Activated CD4-positive, alpha-beta T cell treated with anti-CD3 and anti-CD28 coated beads, Interleukin-2, amount 10 ng/mL, durations not matched to agents 7 days and 5 days (primary cell): ENCODE data around the gene HLA-DMA. TPM values are rescaled to one million over a fixed set of nuclear protein-coding genes. Genes with fewer than 3 reads are reported as not detected.

Experiments
- total RNA-seq, 2 experiments: library from RNA; stranded (reverse); gene quantifications; one replicate each; pipeline ENCODE4 v1.2.3, GENCODE V29; 2021

Gene HLA-DMA
- total RNA-seq, 2 experiments from 2014 or later, result 24.0 to 26.8 TPM

Other genes starting within 250 kb of the HLA-DMA start
- gene HLA-DQA2, start 211.7 kb downstream of the HLA-DMA start, total RNA-seq, result under 1 TPM; 0.27 to 0.62 TPM
- gene HLA-DQB2, start 189.6 kb downstream of the HLA-DMA start, total RNA-seq, result 1 to 10 TPM; 1.3 to 1.8 TPM
- gene HLA-DOB, start 136.1 kb downstream of the HLA-DMA start, total RNA-seq, result 1 to 10 TPM; 2.4 to 2.9 TPM
- gene TAP2, start 114.4 kb downstream of the HLA-DMA start, total RNA-seq, result 100 to 1,000 TPM; 332 to 337 TPM
- gene PSMB8, start 109.0 kb downstream of the HLA-DMA start, total RNA-seq, result 100 to 1,000 TPM; 307 to 379 TPM
- 100 to 1,000 TPM; 396 to 441 TPM for gene TAP1, start 99.4 kb downstream of the HLA-DMA start, total RNA-seq
- gene PSMB9, start 98.9 kb downstream of the HLA-DMA start, total RNA-seq, result 100 to 1,000 TPM; 329 to 391 TPM
- gene HLA-DMB, start 12.1 kb downstream of the HLA-DMA start, total RNA-seq, result 1 to 10 TPM; 8.1 to 8.5 TPM
- 100 to 1,000 TPM; 334 to 383 TPM for gene BRD2, start 15.5 kb upstream of the HLA-DMA start, total RNA-seq
- 1 to 10 TPM; 1.5 to 1.6 TPM for gene HLA-DOA, start 56.5 kb upstream of the HLA-DMA start, total RNA-seq
- gene HLA-DPA1, start 120.6 kb upstream of the HLA-DMA start, total RNA-seq, result 10 to 100 TPM; 26.2 to 29.6 TPM
- 10 to 100 TPM; 24.7 to 26.2 TPM for gene HLA-DPB1, start 122.9 kb upstream of the HLA-DMA start, total RNA-seq
- gene COL11A2, start 239.4 kb upstream of the HLA-DMA start, total RNA-seq, result 1 to 10 TPM; 1.3 to 1.4 TPM
- 10 to 100 TPM; 45.0 to 46.2 TPM for gene RXRB, start 247.6 kb upstream of the HLA-DMA start, total RNA-seq
- gene SLC39A7, start 247.8 kb upstream of the HLA-DMA start, total RNA-seq, result 10 to 100 TPM; 34.8 to 48.5 TPM